Right atrium auricular region (tissue), 2 donors: ENCODE data around the gene FLVCR2. TPM values are rescaled to one million over a fixed set of nuclear protein-coding genes. Genes with fewer than 3 reads are reported as not detected.

Source experiments
- DNase-seq: peaks from one replicate; pipeline ENCODE4 v3.0.0-alpha.2; 2019; ENCODE audit warnings: low spot score
- H3K27ac ChIP-seq, 2 donors: fragments of 200-600 bp; sonication (generic); 1 replicate in 1 of 2; 2 replicates in 1 of 2; pipeline ENCODE4 v1.5.1; 2016 to 2019
- H3K27me3 ChIP-seq, 2 donors: fragments of 200-600 bp; sonication (generic); one replicate each; pipeline versions ENCODE4 v1.5.1 to v1.6.0; 2017 to 2019
- H3K36me3 ChIP-seq: fragments of 200-600 bp; sonication (generic); one replicate; pipeline ENCODE4 v1.5.1; 2016
- H3K4me1 ChIP-seq, 2 donors: fragments of 200-600 bp; sonication (generic); one replicate each; pipeline versions ENCODE4 v1.5.1 to v1.6.0; 2017 to 2019
- H3K4me3 ChIP-seq, 2 donors: fragments of 200-600 bp; sonication (generic); 1 replicate in 1 of 2; 2 replicates in 1 of 2; pipeline ENCODE4 v1.5.1; 2017 to 2019; ENCODE audit warnings: mild to moderate bottlenecking in 1 of 2, moderate library complexity in 1 of 2
- H3K9me3 ChIP-seq, 2 donors: fragments of 200-600 bp; sonication (generic); one replicate each; pipeline ENCODE4 v1.5.1; 2019
- CTCF ChIP-seq, 2 donors: fragments of 200-600 bp; sonication (generic); IDR thresholded peaks; one replicate each; pipeline ENCODE4 v1.5.1; 2019; ENCODE audit warnings: antibody characterized with exemption in 2 of 2
- total RNA-seq, 2 donors: library from RNA; depleted of rRNA; stranded (reverse); fragments of >200 nt; gene quantifications; one replicate each; pipeline ENCODE4 v1.1.0, GENCODE V29; 2016

FLVCR2 gene
- total RNA-seq, 2 donors from 2014 or later = 2.2 to 5.5 TPM

DNA sequence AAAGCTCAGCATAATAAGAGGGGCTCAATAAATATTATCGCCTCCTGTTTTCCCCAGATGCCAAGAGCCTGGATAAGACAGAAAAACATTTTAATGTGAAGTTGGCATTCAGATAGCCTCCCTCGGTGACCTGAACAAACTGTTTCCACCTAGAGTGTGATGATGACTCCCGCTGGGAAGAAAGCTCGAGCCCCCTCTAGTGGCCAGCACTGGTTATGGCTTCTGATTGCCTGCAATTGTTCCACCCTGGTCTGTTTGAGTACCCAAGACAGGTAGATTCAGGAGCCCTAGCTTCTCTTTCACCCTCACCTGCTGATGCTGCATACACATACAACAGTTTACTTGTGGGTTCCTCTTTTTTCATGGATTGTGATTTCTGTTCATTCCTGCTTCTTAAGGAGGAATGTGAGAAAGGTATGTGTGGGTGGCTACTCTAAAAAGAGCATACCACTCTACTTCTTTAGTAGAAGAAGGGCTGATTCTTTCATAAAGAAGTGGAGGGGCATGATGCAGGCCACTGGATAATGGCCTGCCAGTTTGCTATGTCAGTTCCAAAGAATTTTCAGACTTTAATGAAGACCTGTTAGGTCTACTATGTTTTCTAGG, 75.8 kb downstream of the FLVCR2 start:
- Histone ChIP-seq H3K27me3 (no peaks in the 10 kb centered on the region), H3K27ac (no peak overlapping the region), H3K4me3 (no peak overlapping the region), H3K36me3 (peaks cover 42% of the 10 kb centered on the region), H3K9me3 (no peaks in the 10 kb centered on the region), H3K4me1 (peaks cover 0 to 3% of the 10 kb centered on the region in 2 donors)
- DNase-seq = peak; percentile 93
- TF ChIP-seq CTCF (IDR thresholded peaks at IDR 0.05) = peak; percentile 93 to 98

DNA sequence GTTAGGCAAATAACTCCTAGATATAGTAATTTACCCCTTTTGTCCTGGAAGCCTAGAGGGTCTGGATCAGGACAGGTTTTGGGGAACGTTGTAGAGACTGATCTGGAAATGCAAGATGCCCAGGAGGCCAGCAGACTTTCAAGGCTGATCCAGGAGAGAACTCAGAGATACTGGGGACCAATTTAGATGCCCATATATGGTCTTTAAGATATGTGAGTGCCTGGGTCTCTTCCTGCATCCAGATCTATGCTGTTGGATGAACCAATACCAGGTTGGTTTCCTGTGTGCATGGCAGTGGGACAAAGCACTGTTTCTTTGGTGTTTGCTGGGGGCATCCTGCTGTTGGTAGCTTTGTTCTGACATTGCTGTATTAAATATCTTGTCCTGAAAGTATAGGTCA, 76.8 kb downstream of the FLVCR2 start:
- TF ChIP-seq CTCF (IDR thresholded peaks at IDR 0.05) = no peak
- DNase-seq = no peak
- H3K27ac ChIP-seq = no peak overlapping the region
- peaks cover 37% of the 10 kb centered on the region for H3K36me3 ChIP-seq
- no peak overlapping the region for H3K4me3 ChIP-seq
- no peaks in the 10 kb centered on the region for H3K27me3 ChIP-seq
- no peaks in the 10 kb centered on the region for H3K9me3 ChIP-seq
- peaks cover 0 to 10% of the 10 kb centered on the region in 2 donors for H3K4me1 ChIP-seq

DNA sequence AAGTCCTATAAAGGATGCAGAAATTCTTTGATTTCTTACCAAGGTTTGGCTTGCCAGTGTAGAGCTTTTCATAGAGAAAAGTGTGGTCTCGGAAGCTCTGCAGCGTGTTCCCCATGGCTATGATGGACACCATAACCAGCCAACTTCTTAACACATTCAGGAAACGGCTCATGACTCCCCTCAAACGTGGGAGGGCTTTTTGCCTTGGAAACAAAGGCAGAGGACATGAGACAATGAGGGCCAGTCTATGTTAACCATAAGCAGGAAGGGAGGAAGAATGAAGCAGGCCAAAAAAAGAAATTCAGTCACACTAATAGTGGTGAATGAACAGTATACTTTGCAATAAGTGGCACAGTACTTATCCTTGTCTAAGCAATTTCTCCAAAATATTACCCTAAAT, 78.9 kb downstream of the FLVCR2 start:
- H3K4me3 ChIP-seq = no peak overlapping the region
- no peak overlapping the region for H3K27ac ChIP-seq
- no peak for TF ChIP-seq CTCF (IDR thresholded peaks at IDR 0.05)
- no peaks in the 10 kb centered on the region for H3K27me3 ChIP-seq
- H3K36me3 ChIP-seq = peaks cover 17% of the 10 kb centered on the region
- no peak for DNase-seq
- peaks cover 0 to 19% of the 10 kb centered on the region in 2 donors for H3K4me1 ChIP-seq
- H3K9me3 ChIP-seq = no peaks in the 10 kb centered on the region

DNA sequence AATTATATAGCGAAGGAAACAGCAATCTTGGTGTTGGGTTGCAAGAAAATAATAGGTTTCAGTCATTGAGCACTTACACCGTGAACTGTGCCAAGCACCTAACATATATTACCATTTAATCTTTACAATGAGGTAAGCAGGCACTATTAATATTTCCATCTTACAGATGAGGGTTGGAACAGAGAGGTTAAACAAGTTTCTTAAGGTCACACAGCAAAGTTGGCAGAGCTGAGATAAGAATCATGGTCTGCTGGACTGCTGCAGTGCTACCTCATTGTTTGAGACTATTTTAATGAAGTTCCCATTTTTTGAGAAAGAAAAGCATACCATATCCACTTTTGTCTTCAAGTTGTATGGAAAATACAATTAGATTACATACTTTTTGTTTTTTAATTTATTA, 80.5 kb downstream of the FLVCR2 start:
- Histone ChIP-seq H3K36me3 (peaks cover 10% of the 10 kb centered on the region), H3K27me3 (no peaks in the 10 kb centered on the region), H3K9me3 (no peaks in the 10 kb centered on the region), H3K27ac (no peak overlapping the region), H3K4me1 (peaks cover 0 to 17% of the 10 kb centered on the region in 2 donors), H3K4me3 (no peak overlapping the region)
- no peak for DNase-seq
- no peak for TF ChIP-seq CTCF (IDR thresholded peaks at IDR 0.05)

GRCh38 chr14:75660238-75660629, 81.8 kb downstream of the FLVCR2 start:
- H3K4me3 ChIP-seq = peak overlapping the region; percentile 73 to 93
- H3K27ac ChIP-seq = peak overlapping the region; percentile 80 to 82
- no peak for DNase-seq
- H3K27me3 ChIP-seq = no peaks in the 10 kb centered on the region
- peaks cover 0 to 16% of the 10 kb centered on the region in 2 donors for H3K4me1 ChIP-seq
- no peaks in the 10 kb centered on the region for H3K9me3 ChIP-seq
- peaks cover 5% of the 10 kb centered on the region for H3K36me3 ChIP-seq
- TF ChIP-seq CTCF (IDR thresholded peaks at IDR 0.05) = no peak
